HEK293 (cell line): Measurements from ENCODE around the gene RPS27.

Source experiments
- BCL11B ChIP-seq: fragments of 450-650 bp; formaldehyde crosslinking; IDR thresholded peaks from 2 replicates; pipeline ENCODE4 v1.5.1; 2016; ENCODE audit warnings: low read depth, missing biosample characterization, missing genetic modification characterization
- HOXC10 ChIP-seq: sonication (generic); formaldehyde crosslinking; IDR thresholded peaks from 2 replicates; pipeline ENCODE4 v1.8.1; 2023; ENCODE audit warnings: mild to moderate bottlenecking, missing genetic modification reagents
- OSR2 ChIP-seq: fragments of 450-650 bp; formaldehyde crosslinking; IDR thresholded peaks from 2 replicates; pipeline ENCODE4 v1.5.1; 2016; ENCODE audit warnings: missing biosample characterization, missing genetic modification characterization
- PRDM1 ChIP-seq: fragments of 450-650 bp; formaldehyde crosslinking; IDR thresholded peaks from 2 replicates; pipeline ENCODE4; 2016; ENCODE audit warnings: missing biosample characterization, missing genetic modification characterization
- RBAK ChIP-seq: fragments of 450-650 bp; formaldehyde crosslinking; IDR thresholded peaks from 2 replicates; pipeline ENCODE4 v1.5.1; 2016; ENCODE audit warnings: missing biosample characterization, missing genetic modification characterization
- SP3 ChIP-seq: fragments of 450-650 bp; formaldehyde crosslinking; IDR thresholded peaks from 2 replicates; pipeline ENCODE4 v1.5.1; 2016; ENCODE audit warnings: missing biosample characterization, missing genetic modification characterization
- TCF7L2 ChIP-seq: IDR thresholded peaks from 2 replicates; pipeline ENCODE4 v1.6.1; 2011; ENCODE audit warnings: low read depth, mild to moderate bottlenecking, inconsistent platforms, low read length, moderate library complexity, borderline replicate concordance
- TRIM28 ChIP-seq: IDR thresholded peaks from 2 replicates; pipeline ENCODE4 v1.6.1; 2011; ENCODE audit warnings: low read length, control low read depth, borderline replicate concordance
- ZBTB17 ChIP-seq: fragments of 450-650 bp; formaldehyde crosslinking; IDR thresholded peaks from 2 replicates; pipeline ENCODE4 v1.5.1; 2016; ENCODE audit warnings: missing biosample characterization, missing genetic modification characterization
- ZBTB8A ChIP-seq: fragments of 450-650 bp; formaldehyde crosslinking; IDR thresholded peaks from 2 replicates; pipeline ENCODE4 v1.5.1; 2016; ENCODE audit warnings: missing biosample characterization, missing genetic modification characterization
- ZNF16 ChIP-seq: fragments of 450-650 bp; formaldehyde crosslinking; IDR thresholded peaks from 2 replicates; pipeline ENCODE4 v1.5.1; 2016; ENCODE audit warnings: low read depth, missing biosample characterization, missing genetic modification characterization
- ZNF169 ChIP-seq: fragments of 450-650 bp; formaldehyde crosslinking; IDR thresholded peaks from 2 replicates; pipeline ENCODE4 v1.5.1; 2016; ENCODE audit warnings: missing biosample characterization, missing genetic modification characterization
- ZNF174 ChIP-seq: fragments of 450-650 bp; formaldehyde crosslinking; IDR thresholded peaks from 2 replicates; pipeline ENCODE4 v1.5.0; 2017; ENCODE audit warnings: missing biosample characterization, mild to moderate bottlenecking, missing genetic modification characterization
- ZNF223 ChIP-seq: fragments of 450-650 bp; formaldehyde crosslinking; IDR thresholded peaks from 2 replicates; pipeline ENCODE4 v1.5.1; 2016; ENCODE audit warnings: missing biosample characterization, missing genetic modification characterization
- ZNF23 ChIP-seq: fragments of 450-650 bp; formaldehyde crosslinking; IDR thresholded peaks from 2 replicates; pipeline ENCODE4 v1.5.1; 2016; ENCODE audit warnings: missing biosample characterization, missing genetic modification characterization, borderline replicate concordance
- ZNF239 ChIP-seq: fragments of 450-650 bp; formaldehyde crosslinking; IDR thresholded peaks from 2 replicates; pipeline ENCODE4 v1.5.1; 2016; ENCODE audit warnings: missing biosample characterization, missing genetic modification characterization
- ZNF350 ChIP-seq: fragments of 450-650 bp; formaldehyde crosslinking; IDR thresholded peaks from 2 replicates; pipeline ENCODE4 v1.5.0; 2017; ENCODE audit warnings: missing biosample characterization, mild to moderate bottlenecking, missing genetic modification characterization
- ZNF366 ChIP-seq: fragments of 450-650 bp; formaldehyde crosslinking; conservative IDR thresholded peaks from 2 replicates; pipeline ENCODE4 v1.5.1; 2016; ENCODE audit warnings: missing biosample characterization, missing genetic modification characterization
- ZNF558 ChIP-seq: fragments of 450-650 bp; formaldehyde crosslinking; IDR thresholded peaks from 2 replicates; pipeline ENCODE4 v1.5.1; 2016; ENCODE audit warnings: missing biosample characterization, missing genetic modification characterization
- ZNF571 ChIP-seq: fragments of 450-650 bp; formaldehyde crosslinking; IDR thresholded peaks from 2 replicates; pipeline ENCODE4 v1.5.0; 2017; ENCODE audit warnings: missing biosample characterization, missing genetic modification characterization
- ZNF621 ChIP-seq: fragments of 450-650 bp; formaldehyde crosslinking; IDR thresholded peaks from 2 replicates; pipeline ENCODE4 v1.5.1; 2017; ENCODE audit warnings: missing biosample characterization, missing genetic modification characterization
- ZNF629 ChIP-seq: fragments of 450-650 bp; formaldehyde crosslinking; IDR thresholded peaks from 2 replicates; pipeline ENCODE4 v1.5.1; 2017; ENCODE audit warnings: missing biosample characterization, missing genetic modification characterization
- ZNF701 ChIP-seq: fragments of 450-650 bp; formaldehyde crosslinking; IDR thresholded peaks from 2 replicates; pipeline ENCODE4 v1.5.1; 2016; ENCODE audit warnings: missing biosample characterization, missing genetic modification characterization
- ZNF785 ChIP-seq: fragments of 450-650 bp; formaldehyde crosslinking; IDR thresholded peaks from 2 replicates; pipeline ENCODE4 v1.5.1; 2016; ENCODE audit warnings: missing biosample characterization, missing genetic modification characterization
- ZNF792 ChIP-seq: fragments of 450-650 bp; formaldehyde crosslinking; IDR thresholded peaks from 2 replicates; pipeline ENCODE4 v1.5.1; 2016; ENCODE audit warnings: missing biosample characterization, missing genetic modification characterization
- TF ChIP-seq, protein P1 (sequence below): fragments of 450-650 bp; formaldehyde crosslinking; IDR thresholded peaks from 2 replicates; pipeline ENCODE4 v1.5.1; 2016; ENCODE audit warnings: missing biosample characterization, missing genetic modification characterization
- TF ChIP-seq, protein P2 (sequence below): fragments of 450-650 bp; formaldehyde crosslinking; IDR thresholded peaks from 2 replicates; pipeline ENCODE4 v1.5.0; 2017; ENCODE audit warnings: missing biosample characterization, missing genetic modification characterization, borderline replicate concordance
- TF ChIP-seq, protein P3 (sequence below): fragments of 450-650 bp; IDR thresholded peaks from 2 replicates; pipeline ENCODE4 v1.5.1; 2018; ENCODE audit warnings: missing biosample characterization, mild to moderate bottlenecking, missing genetic modification characterization
- TF ChIP-seq, protein P4 (sequence below): fragments of 450-650 bp; formaldehyde crosslinking; IDR thresholded peaks from 2 replicates; pipeline ENCODE4 v1.5.1; 2017; ENCODE audit warnings: missing biosample characterization, missing genetic modification characterization
- TF ChIP-seq, protein P5 (sequence below): fragments of 450-650 bp; formaldehyde crosslinking; IDR thresholded peaks from 2 replicates; pipeline ENCODE4 v1.5.1; 2016; ENCODE audit warnings: missing biosample characterization, missing genetic modification characterization

RPS27 gene

DNA sequence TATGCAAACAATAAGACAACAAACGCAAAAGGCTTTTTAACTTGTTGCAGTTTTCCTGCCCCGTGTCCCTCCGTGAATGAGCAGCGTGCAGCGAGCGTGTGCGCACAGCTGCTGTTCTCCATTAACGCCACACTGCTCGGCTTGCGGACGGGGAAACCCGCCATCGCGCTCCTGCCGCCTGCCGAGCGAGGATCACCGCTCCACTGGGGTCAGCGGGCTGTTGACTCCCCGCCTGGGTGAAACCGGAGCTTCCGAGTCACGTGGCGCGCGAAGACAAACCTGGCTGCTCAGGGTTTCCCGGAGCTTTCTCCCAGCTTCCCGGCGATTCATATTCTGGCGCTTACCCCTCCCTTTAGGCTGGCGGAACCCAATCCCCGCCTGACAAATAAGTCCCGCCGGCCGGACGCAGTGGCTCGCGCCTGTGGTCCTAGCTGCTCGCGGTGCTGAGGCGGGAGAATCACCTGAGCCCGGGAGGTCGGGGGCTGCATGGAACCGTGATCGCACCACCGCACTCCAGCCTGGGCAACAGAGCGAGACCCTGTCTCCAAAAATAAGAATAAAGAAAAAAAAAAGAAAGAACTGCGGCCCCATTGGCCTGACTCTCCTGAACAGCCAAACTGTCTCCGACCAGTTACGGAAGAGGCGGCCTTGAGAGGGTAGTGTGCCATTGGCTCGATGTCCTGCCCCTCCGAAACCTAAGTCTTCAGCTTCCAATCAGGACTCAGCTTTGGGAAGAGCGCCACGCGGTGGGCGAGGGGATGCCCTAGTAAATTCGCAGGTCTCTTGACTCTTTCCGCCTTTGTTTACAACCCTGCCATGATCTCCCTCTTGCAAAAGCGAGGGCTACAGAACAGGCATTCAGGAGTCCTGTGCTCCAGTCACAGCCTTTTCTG, 23.2 kb upstream of the RPS27 start, which contains the start of gene CREB3L4 (continued):
- TF ChIP-seq, protein P1, sequence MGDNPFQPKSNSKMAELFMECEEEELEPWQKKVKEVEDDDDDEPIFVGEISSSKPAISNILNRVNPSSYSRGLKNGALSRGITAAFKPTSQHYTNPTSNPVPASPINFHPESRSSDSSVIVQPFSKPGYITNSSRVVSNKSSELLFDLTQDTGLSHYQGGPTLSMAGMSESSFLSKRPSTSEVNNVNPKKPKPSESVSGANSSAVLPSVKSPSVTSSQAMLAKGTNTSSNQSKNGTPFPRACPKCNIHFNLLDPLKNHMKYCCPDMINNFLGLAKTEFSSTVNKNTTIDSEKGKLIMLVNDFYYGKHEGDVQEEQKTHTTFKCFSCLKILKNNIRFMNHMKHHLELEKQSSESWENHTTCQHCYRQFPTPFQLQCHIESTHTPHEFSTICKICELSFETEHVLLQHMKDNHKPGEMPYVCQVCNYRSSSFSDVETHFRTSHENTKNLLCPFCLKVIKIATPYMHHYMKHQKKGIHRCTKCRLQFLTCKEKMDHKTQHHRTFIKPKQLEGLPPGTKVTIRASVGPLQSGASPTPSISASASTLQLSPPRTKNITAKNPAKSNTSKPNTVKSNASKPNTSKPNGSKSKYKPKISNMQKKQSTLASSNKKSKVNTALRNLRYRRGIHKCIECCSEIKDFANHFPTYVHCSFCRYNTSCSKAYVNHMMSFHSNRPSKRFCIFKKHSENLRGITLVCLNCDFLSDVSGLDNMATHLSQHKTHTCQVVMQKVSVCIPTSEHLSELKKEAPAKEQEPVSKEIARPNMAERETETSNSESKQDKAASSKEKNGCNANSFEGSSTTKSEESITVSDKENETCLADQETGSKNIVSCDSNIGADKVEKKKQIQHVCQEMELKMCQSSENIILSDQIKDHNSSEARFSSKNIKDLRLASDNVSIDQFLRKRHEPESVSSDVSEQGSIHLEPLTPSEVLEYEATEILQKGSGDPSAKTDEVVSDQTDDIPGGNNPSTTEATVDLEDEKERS (tag by site-specific recombination): 0 out of 2 replicates have a peak, but pooled peaks have one; percentile 8
- TF ChIP-seq ZNF366: peak; percentile 73
- TF ChIP-seq BCL11B (tag by site-specific recombination): peak; percentile 87
- TF ChIP-seq ZNF785 (tag by site-specific recombination): no peak
- TF ChIP-seq ZNF239 (tag by site-specific recombination): no peak
- TF ChIP-seq, protein P2, sequence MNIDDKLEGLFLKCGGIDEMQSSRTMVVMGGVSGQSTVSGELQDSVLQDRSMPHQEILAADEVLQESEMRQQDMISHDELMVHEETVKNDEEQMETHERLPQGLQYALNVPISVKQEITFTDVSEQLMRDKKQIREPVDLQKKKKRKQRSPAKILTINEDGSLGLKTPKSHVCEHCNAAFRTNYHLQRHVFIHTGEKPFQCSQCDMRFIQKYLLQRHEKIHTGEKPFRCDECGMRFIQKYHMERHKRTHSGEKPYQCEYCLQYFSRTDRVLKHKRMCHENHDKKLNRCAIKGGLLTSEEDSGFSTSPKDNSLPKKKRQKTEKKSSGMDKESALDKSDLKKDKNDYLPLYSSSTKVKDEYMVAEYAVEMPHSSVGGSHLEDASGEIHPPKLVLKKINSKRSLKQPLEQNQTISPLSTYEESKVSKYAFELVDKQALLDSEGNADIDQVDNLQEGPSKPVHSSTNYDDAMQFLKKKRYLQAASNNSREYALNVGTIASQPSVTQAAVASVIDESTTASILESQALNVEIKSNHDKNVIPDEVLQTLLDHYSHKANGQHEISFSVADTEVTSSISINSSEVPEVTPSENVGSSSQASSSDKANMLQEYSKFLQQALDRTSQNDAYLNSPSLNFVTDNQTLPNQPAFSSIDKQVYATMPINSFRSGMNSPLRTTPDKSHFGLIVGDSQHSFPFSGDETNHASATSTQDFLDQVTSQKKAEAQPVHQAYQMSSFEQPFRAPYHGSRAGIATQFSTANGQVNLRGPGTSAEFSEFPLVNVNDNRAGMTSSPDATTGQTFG: no peak
- peak; percentile 68 for TF ChIP-seq OSR2 (tag by site-specific recombination)
- no peak for TF ChIP-seq RBAK (tag by site-specific recombination)
- no peak for TF ChIP-seq ZNF23 (tag by site-specific recombination)
- TF ChIP-seq, protein P3, sequence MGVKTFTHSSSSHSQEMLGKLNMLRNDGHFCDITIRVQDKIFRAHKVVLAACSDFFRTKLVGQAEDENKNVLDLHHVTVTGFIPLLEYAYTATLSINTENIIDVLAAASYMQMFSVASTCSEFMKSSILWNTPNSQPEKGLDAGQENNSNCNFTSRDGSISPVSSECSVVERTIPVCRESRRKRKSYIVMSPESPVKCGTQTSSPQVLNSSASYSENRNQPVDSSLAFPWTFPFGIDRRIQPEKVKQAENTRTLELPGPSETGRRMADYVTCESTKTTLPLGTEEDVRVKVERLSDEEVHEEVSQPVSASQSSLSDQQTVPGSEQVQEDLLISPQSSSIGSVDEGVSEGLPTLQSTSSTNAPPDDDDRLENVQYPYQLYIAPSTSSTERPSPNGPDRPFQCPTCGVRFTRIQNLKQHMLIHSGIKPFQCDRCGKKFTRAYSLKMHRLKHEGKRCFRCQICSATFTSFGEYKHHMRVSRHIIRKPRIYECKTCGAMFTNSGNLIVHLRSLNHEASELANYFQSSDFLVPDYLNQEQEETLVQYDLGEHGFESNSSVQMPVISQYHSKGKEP: no peak; the same call in 1 of the 2 replicates
- TF ChIP-seq ZNF558 (tag by site-specific recombination): no peak
- TF ChIP-seq, protein P4, sequence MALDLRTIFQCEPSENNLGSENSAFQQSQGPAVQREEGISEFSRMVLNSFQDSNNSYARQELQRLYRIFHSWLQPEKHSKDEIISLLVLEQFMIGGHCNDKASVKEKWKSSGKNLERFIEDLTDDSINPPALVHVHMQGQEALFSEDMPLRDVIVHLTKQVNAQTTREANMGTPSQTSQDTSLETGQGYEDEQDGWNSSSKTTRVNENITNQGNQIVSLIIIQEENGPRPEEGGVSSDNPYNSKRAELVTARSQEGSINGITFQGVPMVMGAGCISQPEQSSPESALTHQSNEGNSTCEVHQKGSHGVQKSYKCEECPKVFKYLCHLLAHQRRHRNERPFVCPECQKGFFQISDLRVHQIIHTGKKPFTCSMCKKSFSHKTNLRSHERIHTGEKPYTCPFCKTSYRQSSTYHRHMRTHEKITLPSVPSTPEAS (tag by site-specific recombination): no peak
- TF ChIP-seq TCF7L2: no peak
- no peak for TF ChIP-seq ZNF174 (tag by site-specific recombination)
- TF ChIP-seq ZNF621 (tag by site-specific recombination): no peak
- TF ChIP-seq ZNF792 (tag by site-specific recombination): no peak
- TF ChIP-seq PRDM1 (tag by site-specific recombination): peak; percentile 83
- TF ChIP-seq ZBTB8A: peak; percentile 75
- peak; percentile 77 for TF ChIP-seq SP3
- no peak for TF ChIP-seq HOXC10 (CRISPR knock-in tag)
- TF ChIP-seq ZNF571 (tag by site-specific recombination): no peak
- TF ChIP-seq ZBTB17 (tag by site-specific recombination): peak; percentile 99
- no peak for TF ChIP-seq ZNF169 (tag by site-specific recombination)
- TF ChIP-seq, protein P5, sequence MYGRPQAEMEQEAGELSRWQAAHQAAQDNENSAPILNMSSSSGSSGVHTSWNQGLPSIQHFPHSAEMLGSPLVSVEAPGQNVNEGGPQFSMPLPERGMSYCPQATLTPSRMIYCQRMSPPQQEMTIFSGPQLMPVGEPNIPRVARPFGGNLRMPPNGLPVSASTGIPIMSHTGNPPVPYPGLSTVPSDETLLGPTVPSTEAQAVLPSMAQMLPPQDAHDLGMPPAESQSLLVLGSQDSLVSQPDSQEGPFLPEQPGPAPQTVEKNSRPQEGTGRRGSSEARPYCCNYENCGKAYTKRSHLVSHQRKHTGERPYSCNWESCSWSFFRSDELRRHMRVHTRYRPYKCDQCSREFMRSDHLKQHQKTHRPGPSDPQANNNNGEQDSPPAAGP (tag by site-specific recombination): 0 out of 2 replicates have a peak, but pooled peaks have one; percentile 77
- TF ChIP-seq ZNF701 (tag by site-specific recombination): no peak
- TF ChIP-seq ZNF16: no peak
- peak; percentile 59 for TF ChIP-seq ZNF629
- TF ChIP-seq ZNF350 (tag by site-specific recombination): no peak
- peak; percentile 87 for TF ChIP-seq TRIM28
- TF ChIP-seq ZNF223 (tag by site-specific recombination): no peak
